Measurements from ENCODE around the gene LTV1. TPM values are rescaled to one million over a fixed set of nuclear protein-coding genes. Genes with fewer than 3 reads are reported as not detected.
"Not testable (repeated sequence)": the region's sequence is repeated elsewhere in the genome, so short reads cannot be mapped to it uniquely, and the experiment has no call there.

LTV1 gene
- polyA plus RNA-seq, 3 donors from 2014 or later: 8.1 to 23.0 (median 11.2) TPM

GRCh38 chr6:143856762-143857161 is 13.6 kb downstream of the LTV1 start:
- not testable (repeated sequence) for DNase-seq; H3K27ac Mint-ChIP-seq; H3K9me3 Mint-ChIP-seq; H3K4me3 Mint-ChIP-seq; H3K27me3 Mint-ChIP-seq (ENCODE audit: low read depth in 3 of 3)
- Mint-ChIP-seq H3K4me1 (peaks cover 25 to 34% of the 10 kb centered on the region in 2 donors), H3K36me3 (peaks cover 72 to 87% (median 74%) of the 10 kb centered on the region in 3 donors)

GRCh38 chr6:143857651-143858050 is 14.5 kb downstream of the LTV1 start:
- H3K9me3 Mint-ChIP-seq: peaks cover 0 to 6% (median 0%) of the 10 kb centered on the region in 6 donors
- no peak for DNase-seq
- peaks cover 63 to 81% (median 65%) of the 10 kb centered on the region in 3 donors for H3K36me3 Mint-ChIP-seq
- H3K27me3 Mint-ChIP-seq (ENCODE audit: low read depth in 3 of 3): no peaks in the 10 kb centered on the region
- H3K27ac Mint-ChIP-seq: no peak overlapping the region
- H3K4me1 Mint-ChIP-seq: peaks cover 24 to 30% of the 10 kb centered on the region in 2 donors
- H3K4me3 Mint-ChIP-seq: no peak overlapping the region

- Mint-ChIP-seq H3K36me3 (peaks cover 46 to 76% (median 57%) of the 10 kb centered on the region in 3 donors), H3K27ac (peak overlapping the region in 1 of 6 donors; percentile 70), H3K27me3 (ENCODE audit: low read depth in 3 of 3) (peaks cover 0 to 1% (median 0%) of the 10 kb centered on the region in 3 donors), H3K4me3 (no peak overlapping the region), H3K4me1 (peaks cover 7 to 10% of the 10 kb centered on the region in 2 donors), H3K9me3 (peaks cover 0 to 2% (median 0%) of the 10 kb centered on the region in 6 donors)
- no peak for DNase-seq
Observed at GRCh38 chr6:143859891-143860660, 16.9 kb downstream of the LTV1 start.

DNA sequence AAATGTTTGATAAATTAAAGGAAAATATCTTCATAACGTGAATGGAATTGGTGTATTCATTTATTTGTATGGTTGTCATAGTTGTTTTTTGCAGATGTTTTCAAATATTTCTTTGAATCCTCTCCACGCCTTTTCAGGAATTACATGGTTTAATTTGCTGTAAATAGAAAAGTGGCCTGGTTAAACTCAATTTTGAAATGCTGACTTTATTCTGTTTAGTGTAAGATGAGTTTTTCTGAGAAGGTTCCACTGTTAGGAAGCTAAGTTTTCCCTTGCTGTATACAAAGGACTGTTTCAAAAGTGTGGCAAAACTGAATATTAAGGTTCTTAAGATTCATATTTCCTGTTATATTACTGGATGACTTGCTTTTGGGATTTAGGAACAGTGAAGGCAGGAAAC is 20.6 kb downstream of the LTV1 start:
- H3K36me3 Mint-ChIP-seq: peaks cover 30 to 63% (median 32%) of the 10 kb centered on the region in 3 donors
- no peak overlapping the region for H3K27ac Mint-ChIP-seq
- H3K4me3 Mint-ChIP-seq: no peak overlapping the region
- DNase-seq: no peak
- H3K27me3 Mint-ChIP-seq (ENCODE audit: low read depth in 3 of 3): peaks cover 0 to 1% (median 0%) of the 10 kb centered on the region in 3 donors
- no peaks in the 10 kb centered on the region for H3K4me1 Mint-ChIP-seq
- H3K9me3 Mint-ChIP-seq: no peaks in the 10 kb centered on the region

- Mint-ChIP-seq H3K27me3 (ENCODE audit: low read depth in 3 of 3) (peaks cover 0 to 1% (median 0%) of the 10 kb centered on the region in 3 donors), H3K4me1 (no peaks in the 10 kb centered on the region), H3K27ac (peak within 1 kb of the TSS in 1 of 6 donors; percentile 39), H3K9me3 (no peaks in the 10 kb centered on the region), H3K4me3 (no peak within 1 kb of the TSS), H3K36me3 (peaks cover 25 to 59% (median 27%) of the 10 kb centered on the region in 3 donors)
- DNase-seq: no peak
Observed at GRCh38 chr6:143864234-143864633, 21.1 kb downstream of the LTV1 start, which contains the start of gene ZC2HC1B. TSS of gene ZC2HC1B (plus strand) at chr6:143864474. CDS start at chr6:143864540, 66 bp downstream.

DNA sequence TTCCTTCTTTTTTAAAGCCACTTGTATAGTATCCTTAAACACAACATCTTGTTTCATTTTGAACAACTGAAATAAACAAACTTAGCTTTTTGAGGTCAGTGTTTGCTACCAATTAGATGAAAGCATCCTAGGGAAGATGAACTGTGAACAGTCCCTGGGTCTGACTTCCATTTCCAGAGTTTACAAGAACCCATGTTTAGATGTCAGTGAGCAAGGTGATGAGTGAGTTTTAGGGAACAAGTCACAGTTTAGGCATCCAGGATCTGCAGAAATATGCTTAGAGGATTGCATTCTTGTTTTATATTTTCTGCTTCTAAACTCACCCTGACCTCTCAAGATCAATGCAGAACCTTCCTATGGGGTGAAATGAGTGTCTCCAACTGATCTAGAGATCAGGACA is 24.1 kb downstream of the LTV1 start:
- no peak overlapping the region for H3K4me3 Mint-ChIP-seq
- no peaks in the 10 kb centered on the region for H3K9me3 Mint-ChIP-seq
- DNase-seq: no peak
- H3K4me1 Mint-ChIP-seq: peaks cover 0 to 5% of the 10 kb centered on the region in 2 donors
- no peak overlapping the region for H3K27ac Mint-ChIP-seq
- peaks cover 0 to 1% (median 0%) of the 10 kb centered on the region in 3 donors for H3K27me3 Mint-ChIP-seq (ENCODE audit: low read depth in 3 of 3)
- H3K36me3 Mint-ChIP-seq: peaks cover 17 to 39% (median 20%) of the 10 kb centered on the region in 3 donors

DNA sequence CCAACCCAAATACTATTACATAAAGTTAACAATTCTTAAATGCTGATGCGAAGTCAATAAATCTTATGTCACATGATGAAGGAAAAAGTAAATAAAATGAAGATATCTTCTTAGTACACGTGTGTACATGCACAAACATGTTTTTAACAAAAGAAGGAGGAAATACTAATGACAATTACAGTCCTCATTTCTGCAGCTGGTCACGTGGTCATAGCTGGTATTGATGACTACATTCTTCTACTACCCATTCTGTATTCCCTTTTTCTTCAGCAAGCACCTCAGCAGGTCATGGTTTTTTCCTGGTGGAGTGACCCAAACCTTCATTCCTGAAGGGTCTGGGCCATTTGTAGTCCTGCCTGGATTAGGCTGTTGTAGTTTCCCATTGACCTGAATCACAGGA is 25.7 kb downstream of the LTV1 start:
- not testable (repeated sequence) for H3K9me3 Mint-ChIP-seq; H3K27me3 Mint-ChIP-seq (ENCODE audit: low read depth in 3 of 3); H3K4me3 Mint-ChIP-seq; H3K27ac Mint-ChIP-seq; DNase-seq
- Mint-ChIP-seq H3K36me3 (peaks cover 12 to 30% (median 14%) of the 10 kb centered on the region in 3 donors), H3K4me1 (peaks cover 9 to 19% of the 10 kb centered on the region in 2 donors)

- H3K4me3 Mint-ChIP-seq; H3K27me3 Mint-ChIP-seq (ENCODE audit: low read depth in 3 of 3); DNase-seq; H3K9me3 Mint-ChIP-seq; H3K27ac Mint-ChIP-seq: not testable (repeated sequence)
- H3K36me3 Mint-ChIP-seq: peaks cover under 1 to 12% (median 10%) of the 10 kb centered on the region in 3 donors
- H3K4me1 Mint-ChIP-seq: peaks cover 9 to 19% of the 10 kb centered on the region in 2 donors
Observed at GRCh38 chr6:143871202-143871730, 28.1 kb downstream of the LTV1 start.

DNA sequence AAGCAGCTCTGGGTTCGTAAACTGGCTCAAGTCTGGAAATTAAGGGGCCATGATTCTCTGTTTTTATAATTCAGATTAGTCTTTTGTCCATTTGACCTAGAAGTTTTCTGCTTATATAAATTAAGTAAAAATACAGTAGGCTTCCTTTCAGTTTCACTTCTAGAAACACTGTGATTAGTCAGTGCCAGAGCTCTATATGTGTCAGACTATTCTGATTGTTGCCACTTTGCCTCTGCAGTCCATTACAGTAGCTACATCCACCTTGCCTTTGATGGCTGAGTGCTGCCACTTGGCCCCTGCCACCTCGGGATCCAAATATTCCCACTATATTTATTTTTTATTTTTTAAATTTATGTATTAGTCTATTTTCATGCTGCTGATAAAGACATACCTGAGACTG is 29.1 kb downstream of the LTV1 start:
- DNase-seq: peak in 2 of 3 donors; percentile 2 to 4
- Mint-ChIP-seq H3K4me1 (peaks cover 9 to 19% of the 10 kb centered on the region in 2 donors), H3K9me3 (peaks cover 0 to 2% (median 0%) of the 10 kb centered on the region in 6 donors), H3K27ac (peak overlapping the region in 3 of 6 donors; percentile 18 to 68 (median 25)), H3K4me3 (peak overlapping the region in 1 of 5 donors; percentile 24), H3K36me3 (peaks cover 0 to 8% (median 3%) of the 10 kb centered on the region in 3 donors), H3K27me3 (ENCODE audit: low read depth in 3 of 3) (peaks cover 0 to 2% (median 0%) of the 10 kb centered on the region in 3 donors)

DNA sequence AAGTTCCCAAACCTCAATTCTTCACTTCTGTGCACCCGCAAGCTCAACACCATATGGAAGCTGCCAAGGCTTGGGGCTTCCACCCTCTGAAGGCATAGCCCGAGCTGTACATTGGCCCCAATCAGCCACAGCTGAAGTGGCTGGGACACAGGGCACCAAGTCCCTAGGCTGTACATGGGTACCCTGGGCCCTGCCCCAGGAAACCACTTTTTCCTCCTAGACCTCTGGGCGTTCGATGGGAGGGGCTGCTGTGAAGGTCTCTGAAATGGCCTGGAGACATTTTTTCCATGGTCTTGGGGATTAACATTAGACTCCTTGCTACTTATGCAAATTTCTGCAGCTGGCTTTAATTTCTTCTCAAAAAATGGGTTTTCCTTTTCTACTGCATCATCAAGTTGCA is 30.5 kb downstream of the LTV1 start:
- H3K27me3 Mint-ChIP-seq (ENCODE audit: low read depth in 3 of 3); H3K36me3 Mint-ChIP-seq; DNase-seq; H3K9me3 Mint-ChIP-seq; H3K27ac Mint-ChIP-seq; H3K4me3 Mint-ChIP-seq: not testable (repeated sequence)
- peaks cover 9 to 19% of the 10 kb centered on the region in 2 donors for H3K4me1 Mint-ChIP-seq

DNA sequence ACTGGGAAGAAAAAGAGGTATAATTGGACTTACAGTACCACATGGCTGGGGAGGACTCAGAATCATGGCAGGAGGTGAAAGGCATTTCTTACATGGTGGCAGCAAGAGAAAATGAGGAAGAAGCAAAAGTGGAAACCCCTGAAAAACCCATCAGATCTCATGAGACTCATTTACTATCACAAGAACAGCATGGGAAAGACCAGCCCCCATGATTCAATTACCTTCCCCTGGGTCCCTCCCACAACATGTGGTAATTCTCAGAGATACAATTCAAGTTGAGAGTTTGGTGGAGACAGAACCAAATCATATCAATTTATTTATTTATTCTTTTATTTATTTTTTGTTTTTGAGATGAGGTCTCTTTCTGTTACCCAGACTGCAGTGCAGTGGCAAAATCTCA is 31.4 kb downstream of the LTV1 start:
- not testable (repeated sequence) for H3K27me3 Mint-ChIP-seq (ENCODE audit: low read depth in 3 of 3); H3K4me3 Mint-ChIP-seq; H3K36me3 Mint-ChIP-seq; H3K27ac Mint-ChIP-seq; H3K9me3 Mint-ChIP-seq; DNase-seq
- H3K4me1 Mint-ChIP-seq: peaks cover 9 to 19% of the 10 kb centered on the region in 2 donors

DNA sequence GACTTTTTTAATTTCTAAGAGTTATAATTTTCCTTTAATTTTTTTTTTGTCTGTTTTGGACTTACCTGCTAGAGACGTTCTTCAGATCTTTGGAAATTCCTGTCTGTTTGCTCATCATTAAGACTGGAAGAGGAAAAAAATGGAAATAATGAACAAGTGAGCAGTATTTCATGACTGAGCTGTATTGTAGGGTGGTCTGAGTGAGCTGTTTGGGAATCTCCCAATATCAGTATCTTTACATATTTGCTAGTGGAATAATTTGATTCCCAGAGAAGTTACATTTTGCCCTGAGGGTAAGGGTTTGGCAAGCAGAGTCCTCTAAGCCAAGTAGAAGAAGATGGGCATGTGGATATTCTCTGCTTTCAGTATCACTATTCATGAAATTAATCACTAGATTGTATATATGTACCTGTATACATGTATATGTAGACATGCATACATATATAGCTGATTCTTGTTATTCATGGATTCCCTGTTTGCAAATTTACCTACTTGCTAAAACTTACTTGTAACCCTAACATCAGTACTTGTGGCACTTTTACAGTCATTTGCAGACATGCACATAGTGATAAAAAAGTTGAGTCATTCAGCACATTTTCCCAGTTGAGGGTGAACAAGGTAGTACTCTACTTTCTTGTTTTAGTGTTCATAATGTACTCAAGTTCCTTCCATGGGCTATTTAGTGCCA is 34.6 kb downstream of the LTV1 start:
- Mint-ChIP-seq H3K4me1 (peaks cover 6 to 9% of the 10 kb centered on the region in 2 donors), H3K36me3 (peaks cover 0 to 8% (median 0%) of the 10 kb centered on the region in 3 donors), H3K27ac (no peak overlapping the region), H3K9me3 (no peaks in the 10 kb centered on the region), H3K27me3 (ENCODE audit: low read depth in 3 of 3) (peaks cover 0 to 4% (median 2%) of the 10 kb centered on the region in 3 donors), H3K4me3 (no peak overlapping the region)
- DNase-seq: no peak

DNA sequence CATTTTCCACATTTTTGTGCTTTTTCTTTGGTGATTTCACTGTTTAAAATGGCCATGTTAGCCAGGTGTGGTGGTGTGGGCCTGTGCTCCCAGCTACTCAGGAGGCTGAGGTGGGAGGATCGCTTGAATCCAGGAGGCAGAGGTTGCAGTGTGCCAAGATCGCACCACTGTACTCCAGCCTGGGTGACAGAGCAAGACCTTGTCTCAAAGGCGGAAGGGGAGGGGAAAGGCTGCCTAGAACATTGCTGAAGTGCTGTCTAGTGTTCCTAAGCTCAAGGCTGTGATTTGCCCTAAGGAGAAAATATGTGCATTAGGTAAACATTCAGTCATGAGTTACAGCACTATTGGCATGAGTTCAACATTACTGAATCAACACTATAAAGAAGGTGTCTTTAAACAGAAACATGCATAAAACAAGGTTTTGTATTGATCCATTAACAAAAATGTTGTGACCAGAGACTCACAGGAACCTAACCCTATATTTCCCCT is 35.2 kb downstream of the LTV1 start:
- H3K27ac Mint-ChIP-seq: no peak overlapping the region
- no peak for DNase-seq

More for the DNA sequence above, 35.2 kb downstream of the LTV1 start:
- H3K36me3 Mint-ChIP-seq: peaks cover 0 to 8% (median 0%) of the 10 kb centered on the region in 3 donors
- H3K4me3 Mint-ChIP-seq: no peak overlapping the region
- no peaks in the 10 kb centered on the region for H3K9me3 Mint-ChIP-seq
- H3K4me1 Mint-ChIP-seq: peaks cover 3% of the 10 kb centered on the region in 2 donors
- peaks cover 0 to 4% (median 2%) of the 10 kb centered on the region in 3 donors for H3K27me3 Mint-ChIP-seq (ENCODE audit: low read depth in 3 of 3)

Data from immature natural killer cell (primary cell).